ENCODE data around the gene MAT1A.
"Not testable (repeated sequence)": the region's sequence is repeated elsewhere in the genome, so short reads cannot be mapped to it uniquely, and the experiment has no call there.

Gene MAT1A

DNA sequence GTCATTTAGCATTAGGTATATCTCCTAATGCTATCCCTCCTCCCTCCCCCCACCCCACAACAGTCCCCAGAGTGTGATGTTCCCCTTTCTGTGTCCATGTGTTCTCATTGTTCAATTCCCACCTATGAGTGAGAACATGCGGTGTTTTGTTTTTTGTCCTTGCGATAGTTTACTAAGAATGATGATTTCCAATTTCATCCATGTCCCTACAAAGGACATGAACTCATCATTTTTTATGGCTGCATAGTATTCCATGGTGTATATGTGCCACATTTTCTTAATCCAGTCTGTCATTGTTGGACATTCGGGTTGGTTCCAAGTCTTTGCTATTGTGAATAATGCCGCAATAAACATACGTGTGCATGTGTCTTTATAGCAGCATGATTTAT, 66.4 kb downstream of the MAT1A start:
- DNase-seq (ENCODE audit: low read depth, low spot score) = not testable (repeated sequence)

Measured in astrocyte of the hippocampus (primary cell).